ENCODE data around the gene RMDN2. TPM values are rescaled to one million over a fixed set of nuclear protein-coding genes. Genes with fewer than 3 reads are reported as not detected.

Gene RMDN2
- total RNA-seq, 1 donor from 2014 or later: 5.1 TPM

DNA sequence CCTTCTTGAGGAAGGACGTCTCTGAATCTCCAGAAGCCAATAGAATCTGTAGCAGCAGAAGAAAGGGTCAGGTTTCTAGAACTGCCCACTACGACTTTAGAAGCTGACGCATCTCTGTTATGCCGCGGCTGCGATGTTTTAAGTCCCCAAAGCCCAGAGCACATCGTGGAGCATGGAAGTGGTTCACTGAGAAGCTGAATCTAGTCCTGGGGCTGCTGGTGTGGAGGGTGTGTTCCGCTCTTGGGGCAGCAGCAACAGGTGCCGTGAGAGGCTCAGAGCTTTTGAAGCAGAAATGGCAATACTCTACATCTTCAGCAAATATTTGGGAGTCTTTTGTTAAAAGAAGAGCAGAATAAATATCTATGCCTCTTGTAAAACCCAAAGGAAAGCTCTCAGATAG is 48.9 kb upstream of the RMDN2 start:
- no peak overlapping the region for H3K9ac ChIP-seq (ENCODE audit: low read length)
- peaks cover 14% of the 10 kb centered on the region for H3K4me1 ChIP-seq (ENCODE audit: insufficient read depth, low read length)
- Mint-ChIP-seq H3K4me1 (ENCODE audit: low read depth, unreplicated experiment) (peaks cover 27% of the 10 kb centered on the region), H3K9me3 (ENCODE audit: unreplicated experiment) (no peaks in the 10 kb centered on the region), H3K27ac (ENCODE audit: unreplicated experiment) (no peak overlapping the region), H3K36me3 (ENCODE audit: low read depth, unreplicated experiment) (no peaks in the 10 kb centered on the region), H3K4me3 (ENCODE audit: unreplicated experiment) (no peak overlapping the region), H3K27me3 (ENCODE audit: low read depth, unreplicated experiment) (peaks cover 18% of the 10 kb centered on the region)
- H3K27me3 ChIP-seq (ENCODE audit: insufficient read depth, low read length): no peaks in the 10 kb centered on the region
- H3K4me3 ChIP-seq (ENCODE audit: insufficient read depth, low read depth, low read length): no peak overlapping the region
- no peaks in the 10 kb centered on the region for H3K36me3 ChIP-seq (ENCODE audit: insufficient read depth, low read length)
- no peaks in the 10 kb centered on the region for H3K9me3 ChIP-seq (ENCODE audit: insufficient read depth, low read depth, low read length)
- DNase-seq (ENCODE audit: low read depth) (no peak), FAIRE-seq (no peak)
- no peaks in the 10 kb centered on the region for H3K79me2 ChIP-seq (ENCODE audit: insufficient read depth, low read length)
- no peak overlapping the region for H2AFZ ChIP-seq (ENCODE audit: low read depth, low read length)
- no peaks in the 10 kb centered on the region for H4K20me1 ChIP-seq (ENCODE audit: insufficient read depth, low read length)
- TF ChIP-seq EZH2 (IDR thresholded peaks at IDR 0.05; ENCODE audit: insufficient read depth, low read length): no peak
- TF ChIP-seq, protein P1, sequence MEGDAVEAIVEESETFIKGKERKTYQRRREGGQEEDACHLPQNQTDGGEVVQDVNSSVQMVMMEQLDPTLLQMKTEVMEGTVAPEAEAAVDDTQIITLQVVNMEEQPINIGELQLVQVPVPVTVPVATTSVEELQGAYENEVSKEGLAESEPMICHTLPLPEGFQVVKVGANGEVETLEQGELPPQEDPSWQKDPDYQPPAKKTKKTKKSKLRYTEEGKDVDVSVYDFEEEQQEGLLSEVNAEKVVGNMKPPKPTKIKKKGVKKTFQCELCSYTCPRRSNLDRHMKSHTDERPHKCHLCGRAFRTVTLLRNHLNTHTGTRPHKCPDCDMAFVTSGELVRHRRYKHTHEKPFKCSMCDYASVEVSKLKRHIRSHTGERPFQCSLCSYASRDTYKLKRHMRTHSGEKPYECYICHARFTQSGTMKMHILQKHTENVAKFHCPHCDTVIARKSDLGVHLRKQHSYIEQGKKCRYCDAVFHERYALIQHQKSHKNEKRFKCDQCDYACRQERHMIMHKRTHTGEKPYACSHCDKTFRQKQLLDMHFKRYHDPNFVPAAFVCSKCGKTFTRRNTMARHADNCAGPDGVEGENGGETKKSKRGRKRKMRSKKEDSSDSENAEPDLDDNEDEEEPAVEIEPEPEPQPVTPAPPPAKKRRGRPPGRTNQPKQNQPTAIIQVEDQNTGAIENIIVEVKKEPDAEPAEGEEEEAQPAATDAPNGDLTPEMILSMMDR (IDR thresholded peaks at IDR 0.05; ENCODE audit: insufficient read depth, low read depth, low read length): no peak
- H3K4me2 ChIP-seq (ENCODE audit: low read length): no peak overlapping the region
- no peak overlapping the region for H3K27ac ChIP-seq (ENCODE audit: low read depth, low read length)

DNA sequence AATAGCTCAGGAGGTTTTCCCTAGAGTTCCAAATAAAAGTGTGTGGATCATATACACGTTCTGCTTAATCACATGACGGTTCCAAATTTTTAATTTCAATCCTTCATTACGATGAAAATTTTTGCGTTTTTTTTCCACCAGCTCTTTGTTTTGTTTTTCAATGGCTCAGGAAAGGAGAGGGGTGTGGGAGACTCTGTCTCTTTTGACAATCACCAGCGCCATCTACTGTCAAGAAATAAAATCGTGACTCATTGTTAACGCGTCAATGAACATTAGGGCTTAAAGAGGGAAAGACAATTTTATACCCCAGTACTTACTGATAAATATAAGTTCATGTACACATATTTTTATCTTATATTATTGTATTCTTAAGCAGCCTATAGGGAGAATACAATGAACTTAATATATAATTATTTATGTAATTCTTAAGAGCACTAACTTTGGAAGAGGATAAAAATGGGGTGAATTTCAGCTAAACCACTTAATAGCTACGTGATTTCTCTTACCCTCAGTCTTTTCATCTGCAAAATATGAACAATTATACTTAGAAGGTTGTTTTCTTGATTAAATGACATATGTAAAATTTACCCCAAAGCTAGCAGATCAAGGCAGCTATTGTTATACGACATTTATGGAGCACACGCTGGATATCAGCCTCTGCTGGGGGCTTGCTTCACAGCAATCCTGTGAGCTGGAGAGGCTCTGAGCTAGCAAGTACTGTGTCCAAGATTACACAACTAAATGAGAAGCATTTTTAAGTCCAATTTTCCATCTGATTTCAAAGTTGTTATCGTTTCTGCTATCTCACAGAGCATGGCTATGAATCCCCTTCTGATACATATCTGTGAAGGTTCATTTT is 47.4 kb upstream of the RMDN2 start:
- H3K27ac Mint-ChIP-seq (ENCODE audit: unreplicated experiment): peak overlapping the region; percentile 58
- peak overlapping the region; percentile 74 for H3K4me2 ChIP-seq (ENCODE audit: low read length)

More for the DNA sequence above, 47.4 kb upstream of the RMDN2 start:
- Histone ChIP-seq H2AFZ (ENCODE audit: low read depth, low read length) (no peak overlapping the region), H3K27me3 (ENCODE audit: insufficient read depth, low read length) (no peaks in the 10 kb centered on the region), H3K9me3 (ENCODE audit: insufficient read depth, low read depth, low read length) (no peaks in the 10 kb centered on the region), H3K36me3 (ENCODE audit: insufficient read depth, low read length) (no peaks in the 10 kb centered on the region), H3K79me2 (ENCODE audit: insufficient read depth, low read length) (no peaks in the 10 kb centered on the region), H3K4me1 (ENCODE audit: insufficient read depth, low read length) (no peaks in the 10 kb centered on the region), H3K27ac (ENCODE audit: low read depth, low read length) (no peak overlapping the region), H3K4me3 (ENCODE audit: insufficient read depth, low read depth, low read length) (no peak overlapping the region), H3K9ac (ENCODE audit: low read length) (peak overlapping the region; percentile 64), H4K20me1 (ENCODE audit: insufficient read depth, low read length) (no peaks in the 10 kb centered on the region)
- FAIRE-seq (peak; percentile 60), DNase-seq (ENCODE audit: low read depth) (peak; percentile 32)
- no peak for TF ChIP-seq EZH2 (IDR thresholded peaks at IDR 0.05; ENCODE audit: insufficient read depth, low read length)
- TF ChIP-seq, protein P1 (IDR thresholded peaks at IDR 0.05; ENCODE audit: insufficient read depth, low read depth, low read length): peak; percentile 77
- Mint-ChIP-seq H3K36me3 (ENCODE audit: low read depth, unreplicated experiment) (no peaks in the 10 kb centered on the region), H3K4me3 (ENCODE audit: unreplicated experiment) (peak overlapping the region; percentile 34), H3K9me3 (ENCODE audit: unreplicated experiment) (no peaks in the 10 kb centered on the region), H3K27me3 (ENCODE audit: low read depth, unreplicated experiment) (peaks cover 18% of the 10 kb centered on the region), H3K4me1 (ENCODE audit: low read depth, unreplicated experiment) (peaks cover 12% of the 10 kb centered on the region)

All from astrocyte (in vitro differentiated cells and primary cell).